ENCODE data around the gene MTCH1.
A peak's percentile ranks its signal among the peaks of the same experiment; 100 is the strongest.
"Not testable (repeated sequence)": the region's sequence is repeated elsewhere in the genome, so short reads cannot be mapped to it uniquely, and the experiment has no call there.

MTCH1 gene

GRCh38 chr6:37004044-37004980 lies 18.3 kb upstream of the MTCH1 start:
- H3K4me1 ChIP-seq (ENCODE audit: control insufficient read depth, low read depth, low read length) = no peaks in the 10 kb centered on the region

DNA sequence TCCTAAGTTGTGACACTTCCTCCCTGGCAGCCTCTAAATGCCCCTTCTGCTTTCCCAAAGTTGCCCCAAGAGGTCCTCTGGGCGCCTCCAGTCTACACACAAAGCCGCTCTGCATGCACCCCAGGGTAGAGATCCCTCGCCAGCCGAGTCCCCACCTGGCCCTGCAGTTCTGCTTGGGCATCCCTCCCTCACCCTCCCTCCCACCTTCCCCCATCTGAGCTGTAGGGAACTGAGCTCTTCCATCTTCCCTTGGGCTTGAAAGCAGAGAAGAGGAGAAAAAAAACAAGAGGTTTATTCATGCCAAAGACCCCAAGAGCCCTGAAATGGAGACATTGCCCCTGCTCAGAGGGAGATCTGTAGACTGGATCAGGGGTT lies 13.7 kb upstream of the MTCH1 start:
- Histone ChIP-seq H3K4me1 (ENCODE audit: control insufficient read depth, low read depth, low read length) (no peaks in the 10 kb centered on the region), H3K36me3 (ENCODE audit: control insufficient read depth, low read depth, low read length) (no peaks in the 10 kb centered on the region), H3K9me3 (ENCODE audit: control insufficient read depth, low read depth, low read length) (no peaks in the 10 kb centered on the region), H3K27me3 (ENCODE audit: control insufficient read depth, insufficient read depth, low read length) (no peaks in the 10 kb centered on the region), H3K4me3 (ENCODE audit: low read length) (no peak overlapping the region), H3K27ac (ENCODE audit: low read length) (no peak overlapping the region), H3K9ac (ENCODE audit: low read length) (no peak overlapping the region)

More at GRCh38 chr6:37004044-37004980, 18.3 kb upstream of the MTCH1 start:
- no peaks in the 10 kb centered on the region for H3K9me3 ChIP-seq (ENCODE audit: control insufficient read depth, low read depth, low read length)
- no peak overlapping the region for H3K27ac ChIP-seq (ENCODE audit: low read length)
- no peak overlapping the region for H3K4me3 ChIP-seq (ENCODE audit: low read length)
- no peak overlapping the region for H3K9ac ChIP-seq (ENCODE audit: low read length)
- no peaks in the 10 kb centered on the region for H3K27me3 ChIP-seq (ENCODE audit: control insufficient read depth, insufficient read depth, low read length)
- no peaks in the 10 kb centered on the region for H3K36me3 ChIP-seq (ENCODE audit: control insufficient read depth, low read depth, low read length)

- Histone ChIP-seq H3K27ac (ENCODE audit: low read length) (no peak overlapping the region), H3K9me3 (ENCODE audit: control insufficient read depth, low read depth, low read length) (no peaks in the 10 kb centered on the region), H3K4me3 (ENCODE audit: low read length) (no peak overlapping the region), H3K4me1 (ENCODE audit: control insufficient read depth, low read depth, low read length) (no peaks in the 10 kb centered on the region), H3K27me3 (ENCODE audit: control insufficient read depth, insufficient read depth, low read length) (no peaks in the 10 kb centered on the region), H3K9ac (ENCODE audit: low read length) (no peak overlapping the region), H3K36me3 (ENCODE audit: control insufficient read depth, low read depth, low read length) (no peaks in the 10 kb centered on the region)
These were observed 13.2 kb upstream of the MTCH1 start for GRCh38 chr6:36999061-36999750.

GRCh38 chr6:36998723-36999038 lies 12.7 kb upstream of the MTCH1 start:
- no peak overlapping the region for H3K4me3 ChIP-seq (ENCODE audit: low read length)
- no peaks in the 10 kb centered on the region for H3K4me1 ChIP-seq (ENCODE audit: control insufficient read depth, low read depth, low read length)
- no peak overlapping the region for H3K9ac ChIP-seq (ENCODE audit: low read length)

DNA sequence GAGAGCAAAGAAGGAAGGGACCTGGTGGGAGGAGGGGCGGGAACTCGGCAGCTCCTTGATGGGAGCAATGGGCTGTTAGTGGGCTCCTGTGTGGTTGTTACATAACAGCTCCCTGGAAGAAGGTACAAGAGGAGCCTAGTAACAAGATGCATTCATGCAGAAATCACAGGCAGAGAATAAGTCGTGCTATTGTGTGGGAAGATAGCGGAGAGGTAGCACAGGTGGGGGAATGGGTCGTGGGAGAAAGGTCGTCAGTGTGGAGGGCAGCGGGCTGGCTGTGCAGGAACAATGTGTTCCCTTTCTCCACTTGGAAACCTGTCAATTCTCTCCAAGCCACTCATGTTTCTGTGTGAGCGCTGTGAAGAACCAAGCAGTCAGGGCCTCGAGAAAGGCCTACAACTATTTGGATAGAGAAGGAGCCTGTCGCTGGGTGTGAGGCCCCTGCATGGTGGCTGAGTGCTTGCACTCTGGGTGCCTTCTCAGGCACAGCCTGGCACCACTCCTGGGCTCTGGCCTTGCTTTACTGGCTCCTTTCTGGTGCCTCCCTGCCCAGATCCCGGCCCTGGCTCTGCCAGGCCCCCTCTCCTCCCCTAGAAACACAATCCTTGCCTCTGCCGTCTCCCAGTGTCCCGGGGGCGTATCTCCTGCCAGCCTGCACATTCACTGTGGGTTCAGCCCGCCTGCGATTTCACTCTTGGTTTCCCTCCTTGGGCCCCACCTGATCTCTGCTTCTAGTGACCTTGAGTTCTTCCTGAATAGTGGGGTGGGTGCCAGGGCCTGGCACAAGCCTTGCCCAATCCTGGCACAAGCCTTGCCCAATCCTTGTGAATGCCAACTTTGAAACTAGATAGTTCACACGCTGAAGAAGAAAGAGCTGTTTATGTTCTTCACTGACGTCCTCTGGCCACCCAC lies 12.1 kb upstream of the MTCH1 start:
- Histone ChIP-seq H3K9me3 (ENCODE audit: control insufficient read depth, low read depth, low read length) (no peaks in the 10 kb centered on the region), H3K4me1 (ENCODE audit: control insufficient read depth, low read depth, low read length) (no peaks in the 10 kb centered on the region), H3K9ac (ENCODE audit: low read length) (no peak overlapping the region), H3K4me3 (ENCODE audit: low read length) (no peak overlapping the region), H3K27ac (ENCODE audit: low read length) (no peak overlapping the region), H3K36me3 (ENCODE audit: control insufficient read depth, low read depth, low read length) (no peaks in the 10 kb centered on the region), H3K27me3 (ENCODE audit: control insufficient read depth, insufficient read depth, low read length) (no peaks in the 10 kb centered on the region)

More at GRCh38 chr6:36998723-36999038, 12.7 kb upstream of the MTCH1 start:
- Histone ChIP-seq H3K27ac (ENCODE audit: low read length) (no peak overlapping the region), H3K36me3 (ENCODE audit: control insufficient read depth, low read depth, low read length) (no peaks in the 10 kb centered on the region), H3K27me3 (ENCODE audit: control insufficient read depth, insufficient read depth, low read length) (no peaks in the 10 kb centered on the region), H3K9me3 (ENCODE audit: control insufficient read depth, low read depth, low read length) (no peaks in the 10 kb centered on the region)

DNA sequence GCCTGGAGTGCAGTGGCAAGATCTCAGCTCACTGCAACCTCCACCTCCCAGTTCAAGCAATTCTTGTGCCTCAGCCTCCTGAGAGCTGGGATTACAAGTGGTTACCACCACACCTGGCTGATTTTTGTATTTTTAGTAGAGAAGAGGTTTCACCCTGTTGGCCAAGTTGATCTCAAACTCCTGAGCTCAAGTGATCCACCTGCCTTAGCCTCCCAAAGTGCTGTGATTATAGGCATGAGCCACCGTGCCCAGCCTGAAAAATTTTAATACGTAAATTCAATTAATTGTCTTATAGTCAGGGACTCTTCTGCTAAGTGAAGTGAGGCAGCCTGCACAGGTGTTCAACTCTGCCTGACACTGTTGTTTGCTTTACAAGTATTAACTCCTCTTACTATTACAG lies 4.4 kb upstream of the MTCH1 start:
- H3K9ac ChIP-seq (ENCODE audit: low read length); H3K4me3 ChIP-seq (ENCODE audit: low read length); H3K27ac ChIP-seq (ENCODE audit: low read length); H3K36me3 ChIP-seq (ENCODE audit: control insufficient read depth, low read depth, low read length); H3K4me1 ChIP-seq (ENCODE audit: control insufficient read depth, low read depth, low read length); H3K9me3 ChIP-seq (ENCODE audit: control insufficient read depth, low read depth, low read length); H3K27me3 ChIP-seq (ENCODE audit: control insufficient read depth, insufficient read depth, low read length): not testable (repeated sequence)

GRCh38 chr6:36989264-36989663 lies 3.3 kb upstream of the MTCH1 start:
- H3K9me3 ChIP-seq (ENCODE audit: control insufficient read depth, low read depth, low read length) = no peaks in the 10 kb centered on the region
- no peaks in the 10 kb centered on the region for H3K36me3 ChIP-seq (ENCODE audit: control insufficient read depth, low read depth, low read length)
- H3K27me3 ChIP-seq (ENCODE audit: control insufficient read depth, insufficient read depth, low read length) = no peaks in the 10 kb centered on the region
- H3K4me1 ChIP-seq (ENCODE audit: control insufficient read depth, low read depth, low read length) = peaks cover 5% of the 10 kb centered on the region
- H3K4me3 ChIP-seq (ENCODE audit: low read length) = no peak overlapping the region
- H3K27ac ChIP-seq (ENCODE audit: low read length) = no peak overlapping the region
- H3K9ac ChIP-seq (ENCODE audit: low read length) = no peak overlapping the region

- Histone ChIP-seq H3K9ac (ENCODE audit: low read length) (peak overlapping the region; percentile 93), H3K36me3 (ENCODE audit: control insufficient read depth, low read depth, low read length) (no peaks in the 10 kb centered on the region), H3K27ac (ENCODE audit: low read length) (peak overlapping the region; percentile 84), H3K4me3 (ENCODE audit: low read length) (peak overlapping the region; percentile 92), H3K9me3 (ENCODE audit: control insufficient read depth, low read depth, low read length) (no peaks in the 10 kb centered on the region), H3K27me3 (ENCODE audit: control insufficient read depth, insufficient read depth, low read length) (no peaks in the 10 kb centered on the region), H3K4me1 (ENCODE audit: control insufficient read depth, low read depth, low read length) (peaks cover 9% of the 10 kb centered on the region)
These were observed 680 bp upstream of the MTCH1 start for GRCh38 chr6:36986704-36987047.

DNA sequence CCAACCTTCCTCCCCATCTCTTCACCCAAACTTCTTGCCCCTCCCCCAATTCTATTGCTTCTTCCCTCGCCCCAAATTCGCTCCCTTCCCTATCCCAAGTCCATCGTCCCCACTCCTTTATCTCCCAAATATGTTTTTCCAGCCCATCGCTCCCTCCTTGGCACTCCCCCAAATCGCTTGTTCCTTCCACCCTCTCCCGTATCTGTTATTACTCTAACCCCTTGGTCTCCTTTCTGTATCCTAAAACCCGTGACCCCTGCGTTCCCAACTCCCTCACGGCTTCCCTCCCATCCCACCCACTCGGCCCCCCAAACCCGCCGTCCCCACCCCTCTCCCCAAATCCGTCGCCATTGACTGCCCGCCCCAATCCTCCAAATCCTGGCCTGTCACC lies 584 bp downstream of the MTCH1 start:
- Histone ChIP-seq H3K9me3 (ENCODE audit: control insufficient read depth, low read depth, low read length) (no peaks in the 10 kb centered on the region), H3K27ac (ENCODE audit: low read length) (no peak overlapping the region), H3K36me3 (ENCODE audit: control insufficient read depth, low read depth, low read length) (no peaks in the 10 kb centered on the region), H3K27me3 (ENCODE audit: control insufficient read depth, insufficient read depth, low read length) (no peaks in the 10 kb centered on the region), H3K4me3 (ENCODE audit: low read length) (peak overlapping the region; percentile 92), H3K4me1 (ENCODE audit: control insufficient read depth, low read depth, low read length) (peaks cover 15% of the 10 kb centered on the region), H3K9ac (ENCODE audit: low read length) (peak overlapping the region; percentile 93)

DNA sequence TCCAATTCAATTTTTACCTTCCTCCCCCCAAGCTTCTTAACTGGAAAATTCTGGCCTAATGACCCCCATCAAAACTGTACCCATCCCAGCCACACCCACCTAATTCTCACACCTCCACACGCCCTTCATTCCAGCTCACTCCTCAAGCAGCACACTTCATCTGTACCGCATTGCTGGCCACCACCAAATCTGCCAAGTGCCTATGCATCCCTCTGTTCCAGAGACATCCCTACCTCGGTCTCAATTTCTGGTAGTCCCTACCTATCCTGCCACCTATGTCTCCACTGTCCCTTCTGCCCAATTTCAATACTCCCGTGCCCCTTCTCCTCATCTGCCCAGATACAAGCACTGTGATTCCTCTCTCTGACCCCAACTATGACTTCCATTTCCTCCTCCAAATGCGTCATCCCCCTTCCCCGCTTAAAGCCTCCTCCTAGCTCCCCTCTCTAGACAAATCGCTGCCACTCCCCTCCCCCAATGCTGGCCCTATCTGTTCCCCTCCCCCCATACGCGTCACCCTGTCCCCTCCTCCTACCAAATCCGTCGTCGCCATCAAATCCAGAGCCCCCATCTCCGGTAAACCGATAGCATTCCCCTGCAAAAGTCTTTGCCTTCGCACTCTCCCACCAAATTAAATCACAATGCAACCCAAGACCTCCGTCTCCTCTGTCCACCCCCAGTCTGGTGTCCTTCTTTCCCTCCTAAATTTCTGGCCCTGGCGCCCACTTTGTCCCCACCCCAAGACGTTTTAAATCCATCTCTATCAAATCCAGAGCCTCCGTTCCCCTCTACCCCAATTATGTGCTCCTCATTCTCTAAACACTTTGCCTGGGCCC lies 1.2 kb downstream of the MTCH1 start:
- Histone ChIP-seq H3K27ac (ENCODE audit: low read length) (peak overlapping the region; percentile 41), H3K4me1 (ENCODE audit: control insufficient read depth, low read depth, low read length) (peaks cover 15% of the 10 kb centered on the region), H3K9me3 (ENCODE audit: control insufficient read depth, low read depth, low read length) (no peaks in the 10 kb centered on the region), H3K36me3 (ENCODE audit: control insufficient read depth, low read depth, low read length) (no peaks in the 10 kb centered on the region), H3K4me3 (ENCODE audit: low read length) (peak overlapping the region; percentile 92), H3K9ac (ENCODE audit: low read length) (peak overlapping the region; percentile 93), H3K27me3 (ENCODE audit: control insufficient read depth, insufficient read depth, low read length) (no peaks in the 10 kb centered on the region)

DNA sequence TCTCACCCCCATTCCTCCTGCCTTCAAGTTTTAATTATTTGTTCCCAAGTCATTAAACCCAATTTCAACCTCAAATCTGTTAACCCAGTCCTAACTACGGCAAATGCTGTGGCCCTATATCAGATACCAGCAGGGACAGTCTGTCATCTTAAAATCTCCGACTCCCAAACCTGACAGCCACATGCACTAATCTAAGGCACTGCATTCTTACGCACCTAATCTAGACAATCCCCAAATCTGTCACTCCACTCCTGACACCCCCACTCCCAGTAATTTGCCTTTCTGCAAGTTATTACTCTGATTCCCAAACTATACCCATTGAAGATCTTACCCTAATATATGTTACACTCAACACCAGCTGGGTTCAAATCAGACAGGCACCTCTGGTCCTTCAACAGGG lies 2.5 kb downstream of the MTCH1 start:
- H3K9me3 ChIP-seq (ENCODE audit: control insufficient read depth, low read depth, low read length) = no peaks in the 10 kb centered on the region
- H3K27ac ChIP-seq (ENCODE audit: low read length) = no peak overlapping the region
- no peak overlapping the region for H3K9ac ChIP-seq (ENCODE audit: low read length)
- peaks cover 5% of the 10 kb centered on the region for H3K36me3 ChIP-seq (ENCODE audit: control insufficient read depth, low read depth, low read length)
- H3K4me3 ChIP-seq (ENCODE audit: low read length) = no peak overlapping the region
- H3K27me3 ChIP-seq (ENCODE audit: control insufficient read depth, insufficient read depth, low read length) = no peaks in the 10 kb centered on the region
- peaks cover 15% of the 10 kb centered on the region for H3K4me1 ChIP-seq (ENCODE audit: control insufficient read depth, low read depth, low read length)

All from iPS-18a (cell line).